CD4-positive, alpha-beta T cell treated with Interleukin-6 at 100 ng/mL for 8 hours (primary cell): ENCODE measurements around the gene MSRB1.
"Not testable (repeated sequence)": the region's sequence is repeated elsewhere in the genome, so short reads cannot be mapped to it uniquely, and the experiment has no call there.

Experiments used
- DNase-seq: peaks from one replicate; pipeline ENCODE4 v3.0.0-alpha.2; 2020; ENCODE audit warnings: mixed read lengths, low spot score

MSRB1 gene

DNA sequence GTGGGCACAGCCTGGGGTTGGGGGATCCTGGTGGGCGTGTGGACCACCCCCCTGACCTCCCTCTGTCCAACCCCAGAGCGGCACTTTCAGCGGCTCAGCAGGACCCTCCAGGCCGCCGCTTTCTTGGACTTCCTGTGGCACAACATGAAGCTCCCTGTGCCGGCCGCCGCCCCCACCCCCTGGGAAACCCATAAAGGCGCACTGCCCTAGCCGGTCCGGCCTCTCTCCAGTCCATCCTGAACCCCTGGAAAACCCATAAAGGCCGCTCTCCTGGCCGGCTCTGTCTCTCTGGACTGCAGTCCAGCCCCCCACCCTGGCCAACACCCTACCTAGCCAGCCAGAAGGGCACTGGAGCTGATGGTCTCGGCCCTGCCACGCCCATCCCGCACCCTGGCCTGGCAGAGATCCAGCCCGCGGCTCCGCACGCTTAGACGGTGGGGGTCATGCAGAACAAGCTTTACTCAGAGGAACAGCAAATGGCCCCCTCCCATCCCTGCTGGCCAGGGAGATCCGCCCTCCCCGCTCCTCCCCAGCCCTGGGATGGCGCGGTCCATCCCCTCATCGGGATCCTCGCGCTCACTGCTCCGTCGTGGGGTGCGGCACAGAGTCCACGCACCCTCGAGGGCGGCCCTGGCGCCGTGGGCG lies 35.6 kb upstream of the MSRB1 start:
- DNase-seq, result no peak

DNA sequence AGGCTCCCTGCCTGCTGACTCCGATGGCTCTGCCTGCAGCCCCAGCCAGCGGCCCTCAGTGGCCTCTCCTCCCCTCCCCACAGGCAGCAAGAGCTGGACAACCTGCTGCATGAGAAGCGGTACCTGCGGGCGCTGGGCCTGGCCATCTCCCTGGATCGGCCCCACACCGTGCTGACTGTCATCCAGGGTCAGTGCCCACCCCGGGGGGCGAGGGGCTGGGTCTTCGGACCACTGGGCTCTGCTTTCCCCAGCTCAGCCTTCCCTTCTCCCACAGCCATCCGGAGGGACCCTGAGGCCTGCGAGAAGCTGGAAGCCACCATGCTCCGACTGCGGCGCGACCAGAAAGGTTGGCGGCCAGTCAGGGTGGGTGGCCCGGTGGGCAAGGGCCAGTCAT lies 34.9 kb upstream of the MSRB1 start:
- no peak for DNase-seq

DNA sequence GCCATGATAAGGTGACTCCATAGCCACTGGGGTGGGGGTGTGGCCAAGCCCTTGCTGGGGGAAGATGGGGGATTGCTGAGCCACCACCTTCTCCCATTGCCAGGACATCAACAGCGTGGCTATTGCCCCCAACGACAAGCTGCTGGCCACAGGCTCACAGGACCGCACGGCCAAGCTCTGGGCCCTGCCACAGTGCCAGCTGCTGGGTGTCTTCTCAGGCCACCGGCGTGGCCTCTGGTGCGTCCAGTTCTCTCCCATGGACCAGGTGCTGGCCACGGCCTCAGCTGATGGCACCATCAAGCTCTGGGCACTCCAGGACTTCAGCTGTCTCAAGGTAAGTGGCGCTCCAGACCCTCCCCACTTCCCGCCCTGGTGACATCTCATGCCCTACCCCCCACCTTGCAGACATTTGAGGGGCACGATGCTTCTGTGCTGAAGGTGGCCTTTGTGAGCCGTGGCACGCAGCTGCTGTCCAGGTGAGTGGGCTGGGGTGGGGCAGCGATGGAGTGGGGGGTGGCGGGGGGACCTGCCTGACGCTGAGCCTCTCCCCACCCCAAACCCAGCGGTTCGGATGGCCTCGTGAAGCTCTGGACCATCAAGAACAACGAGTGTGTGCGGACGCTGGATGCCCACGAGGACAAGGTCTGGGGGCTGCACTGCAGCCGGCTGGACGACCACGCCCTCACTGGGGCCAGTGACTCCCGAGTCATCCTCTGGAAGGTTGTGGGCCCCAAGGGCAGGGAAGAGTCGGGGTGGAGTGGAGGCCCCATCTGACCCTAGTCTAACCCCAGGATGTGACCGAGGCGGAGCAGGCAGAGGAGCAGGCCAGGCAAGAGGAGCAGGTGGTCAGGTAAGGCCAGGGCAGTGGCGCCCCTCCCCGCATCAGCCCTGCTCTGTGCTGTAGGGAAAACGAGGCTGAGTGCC lies 34.2 kb upstream of the MSRB1 start:
- DNase-seq, result no peak

DNA sequence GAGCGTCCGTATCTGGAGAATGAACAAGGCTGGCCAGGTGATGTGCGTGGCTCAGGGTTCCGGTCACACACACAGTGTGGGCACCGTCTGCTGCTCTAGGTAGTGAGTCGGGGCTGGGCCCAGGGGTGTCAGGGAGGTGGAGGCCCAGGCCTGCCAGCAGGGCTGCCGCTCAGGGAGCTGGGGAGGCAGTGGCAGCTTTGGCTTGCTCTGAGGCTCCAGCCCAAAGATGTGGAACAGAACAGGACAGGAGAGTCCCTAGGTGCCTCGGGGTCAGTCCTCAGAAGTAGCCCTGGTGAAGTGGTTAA lies 33.2 kb upstream of the MSRB1 start:
- DNase-seq, result no peak

DNA sequence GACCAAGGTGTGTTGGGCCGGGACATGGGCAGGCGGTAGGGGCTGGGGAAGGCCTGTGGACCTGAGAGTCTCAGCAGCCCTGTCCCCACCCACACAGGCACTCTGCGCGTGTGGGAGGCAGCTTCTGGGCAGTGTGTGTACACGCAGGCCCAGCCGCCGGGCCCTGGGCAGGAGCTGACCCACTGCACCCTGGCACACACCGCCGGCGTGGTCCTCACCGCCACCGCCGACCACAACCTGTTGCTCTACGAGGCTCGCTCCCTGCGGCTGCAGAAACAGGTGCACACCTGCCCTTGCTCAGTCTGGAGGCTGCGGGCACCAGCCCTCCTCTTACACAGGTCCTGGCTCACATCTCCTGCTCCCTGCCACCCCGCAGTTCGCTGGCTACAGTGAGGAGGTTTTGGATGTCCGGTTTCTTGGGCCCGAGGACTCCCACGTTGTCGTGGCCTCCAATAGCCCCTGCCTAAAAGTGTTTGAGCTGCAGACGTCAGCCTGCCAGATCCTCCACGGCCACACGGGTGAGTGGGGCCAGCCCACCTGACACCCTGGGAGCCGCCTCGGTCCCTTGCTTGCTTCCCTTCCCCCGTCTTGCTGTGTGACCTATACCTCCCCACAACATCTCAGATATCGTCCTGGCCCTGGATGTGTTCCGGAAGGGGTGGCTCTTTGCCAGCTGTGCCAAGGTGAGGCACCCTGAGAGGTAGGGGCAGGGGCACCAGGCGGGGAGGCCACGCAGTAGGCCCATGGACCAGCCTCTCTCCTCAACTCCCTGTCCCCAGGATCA lies 32.6 kb upstream of the MSRB1 start:
- no peak for DNase-seq

DNA sequence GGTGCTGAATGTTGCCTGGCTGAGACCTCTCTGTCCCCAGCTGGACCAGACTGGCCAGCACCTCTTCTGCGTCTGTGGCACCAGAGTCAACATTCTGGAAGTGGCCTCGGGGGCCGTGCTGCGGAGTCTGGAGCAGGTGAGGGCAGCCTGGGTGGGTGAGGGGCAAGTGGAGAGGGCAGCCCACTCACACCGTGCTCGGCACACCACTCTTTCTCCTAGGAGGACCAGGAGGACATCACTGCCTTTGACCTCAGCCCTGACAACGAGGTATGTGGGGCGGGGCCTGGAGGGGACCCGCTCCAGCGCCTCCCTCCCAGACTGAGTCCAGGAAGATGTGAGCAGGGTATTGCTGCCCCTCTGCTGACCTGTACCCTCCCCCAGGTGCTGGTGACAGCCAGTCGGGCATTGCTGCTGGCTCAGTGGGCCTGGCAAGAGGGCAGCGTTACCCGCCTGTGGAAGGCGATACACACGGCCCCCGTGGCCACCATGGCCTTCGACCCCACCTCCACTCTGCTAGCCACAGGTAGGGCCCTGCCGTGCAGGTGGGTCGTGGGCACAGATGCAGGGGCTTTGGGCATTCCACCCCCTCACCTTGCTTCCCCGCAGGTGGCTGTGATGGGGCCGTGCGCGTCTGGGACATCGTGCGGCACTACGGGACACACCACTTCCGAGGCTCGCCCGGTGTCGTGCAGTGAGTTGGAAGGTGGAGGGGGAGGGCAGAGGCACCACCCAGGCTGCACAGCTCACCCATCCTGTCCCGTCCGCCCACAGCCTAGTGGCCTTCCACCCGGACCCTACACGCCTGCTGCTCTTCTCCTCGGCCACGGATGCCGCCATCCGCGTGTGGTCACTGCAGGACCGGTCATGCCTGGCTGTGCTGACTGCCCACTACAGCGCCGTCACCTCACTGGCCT lies 31.4 kb upstream of the MSRB1 start:
- no peak for DNase-seq

DNA sequence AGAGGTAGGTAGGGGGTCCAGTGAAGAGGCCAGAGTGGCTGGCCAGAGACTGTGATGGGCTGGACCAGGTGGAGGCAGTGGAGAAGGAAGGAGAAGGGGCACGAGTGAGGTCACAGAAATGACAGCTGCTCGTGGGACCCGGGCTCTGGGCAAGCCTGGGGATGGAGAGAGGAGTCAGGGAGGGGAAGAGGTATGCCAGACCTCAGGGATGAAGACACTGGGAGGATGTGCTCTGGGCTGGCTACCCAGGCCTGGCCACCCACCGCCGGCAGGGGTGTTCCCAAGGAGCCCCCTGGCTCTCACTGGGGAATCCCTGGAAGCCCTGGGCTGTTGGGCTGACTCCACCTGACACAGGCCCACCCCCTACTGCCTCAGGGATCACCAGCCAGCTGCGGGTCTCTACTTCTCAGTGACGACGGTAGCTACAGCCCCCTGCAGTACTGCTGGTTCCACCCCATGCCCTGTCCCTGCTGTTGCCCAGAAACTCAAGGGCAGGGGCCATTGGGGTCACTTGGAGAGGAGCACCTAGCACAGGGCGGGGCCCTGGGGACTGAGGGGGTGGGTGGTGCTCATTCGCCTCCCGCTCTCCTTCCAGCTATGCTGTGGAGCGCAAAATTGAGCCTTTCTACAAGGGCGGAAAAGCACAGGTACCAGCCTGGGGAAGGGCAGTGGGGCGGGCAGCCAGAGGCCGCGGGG lies 30.6 kb upstream of the MSRB1 start:
- DNase-seq, result no peak

DNA sequence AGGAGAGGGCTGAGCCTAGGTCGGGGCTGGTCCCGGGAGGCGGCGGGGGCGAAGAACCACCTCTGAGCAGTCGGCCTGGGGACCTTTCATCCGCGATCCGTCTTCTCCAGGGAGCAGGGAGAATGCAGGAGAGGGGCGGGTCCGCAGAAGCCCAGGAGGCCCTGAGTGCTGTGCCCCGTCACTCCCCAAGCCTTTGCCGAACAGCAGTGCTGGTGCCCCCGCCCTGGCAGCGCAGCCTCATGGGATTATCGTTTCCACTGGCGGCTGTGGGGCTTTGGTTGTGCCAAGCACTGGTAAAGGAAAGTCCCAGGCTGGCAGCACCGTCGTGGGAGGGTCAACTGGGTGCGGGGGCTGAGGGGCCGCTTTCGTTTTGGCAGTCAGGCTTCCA lies 29.5 kb upstream of the MSRB1 start:
- DNase-seq, result no peak

DNA sequence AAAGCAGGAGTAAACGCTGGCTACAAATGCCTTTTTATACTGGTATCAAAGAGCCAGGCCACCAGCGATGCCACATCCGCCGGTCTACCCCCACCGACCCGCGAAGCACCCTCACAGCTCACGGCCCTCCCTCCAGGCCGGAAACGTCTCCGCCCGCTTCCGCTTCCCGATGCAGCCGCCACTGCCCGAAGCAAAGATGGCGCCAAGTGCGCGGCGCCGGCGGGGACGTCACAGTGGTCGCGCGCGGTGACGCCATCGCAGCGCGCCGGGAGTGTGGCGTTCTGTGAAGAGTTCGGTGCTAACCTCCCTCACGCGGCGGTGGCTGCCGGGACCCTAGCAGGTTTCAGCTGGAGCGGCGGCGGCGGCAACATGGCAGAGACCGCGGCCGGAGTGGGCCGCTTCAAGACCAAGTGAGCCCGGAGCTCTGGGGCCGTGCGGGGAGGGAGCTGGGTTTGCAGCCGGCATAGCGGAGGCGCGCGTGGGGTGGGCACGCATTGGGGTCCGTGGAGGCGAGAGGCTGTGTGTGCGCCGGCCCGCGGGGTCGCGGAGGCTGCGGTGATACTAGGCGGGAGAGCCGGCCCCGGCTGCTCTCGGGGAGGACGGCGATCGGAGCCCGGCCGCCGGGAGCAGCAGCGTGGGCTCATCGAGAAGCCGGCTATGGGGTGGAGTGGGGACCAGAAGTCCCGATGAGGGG lies 28.9 kb upstream of the MSRB1 start, which contains the start of gene TBL3:
TBL3 (plus strand) TSS at position 258 of the 694 bp plus-strand sequence; CDS start at position 370, 112 bp downstream.
- peak; percentile 96 for DNase-seq

DNA sequence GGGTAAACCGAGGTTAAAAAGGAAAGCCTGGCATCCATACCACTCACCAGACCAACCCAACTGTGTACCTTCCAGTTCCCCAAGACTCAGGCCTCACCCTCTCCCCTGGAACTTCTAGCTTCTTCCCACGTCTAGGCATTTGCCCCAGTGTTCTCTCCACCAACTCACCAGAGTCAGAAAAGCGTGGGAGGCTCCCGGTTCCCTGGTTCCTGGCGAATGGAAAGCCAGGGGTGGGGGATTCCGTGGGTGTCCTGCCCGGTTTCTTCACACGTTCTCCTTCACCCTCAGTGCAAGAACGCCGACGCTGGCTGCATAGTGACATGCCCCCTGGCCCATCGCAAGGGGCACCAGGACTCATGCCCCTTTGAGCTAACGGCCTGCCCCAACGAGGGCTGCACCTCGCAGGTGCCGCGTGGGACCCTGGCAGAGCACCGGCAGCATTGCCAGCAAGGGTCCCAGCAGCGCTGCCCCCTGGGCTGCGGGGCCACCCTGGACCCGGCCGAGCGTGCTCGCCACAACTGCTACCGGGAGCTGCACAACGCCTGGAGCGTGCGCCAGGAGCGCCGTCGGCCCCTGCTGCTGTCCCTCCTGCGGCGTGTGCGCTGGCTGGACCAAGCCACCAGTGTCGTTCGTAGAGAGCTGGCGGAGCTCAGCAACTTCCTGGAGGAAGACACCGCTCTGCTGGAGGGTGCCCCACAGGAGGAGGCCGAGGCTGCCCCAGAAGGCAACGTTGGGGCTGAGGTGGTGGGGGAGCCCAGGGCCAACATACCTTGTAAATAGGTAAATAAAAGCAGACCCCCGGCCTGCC lies 25.4 kb upstream of the MSRB1 start:
- no peak for DNase-seq

DNA sequence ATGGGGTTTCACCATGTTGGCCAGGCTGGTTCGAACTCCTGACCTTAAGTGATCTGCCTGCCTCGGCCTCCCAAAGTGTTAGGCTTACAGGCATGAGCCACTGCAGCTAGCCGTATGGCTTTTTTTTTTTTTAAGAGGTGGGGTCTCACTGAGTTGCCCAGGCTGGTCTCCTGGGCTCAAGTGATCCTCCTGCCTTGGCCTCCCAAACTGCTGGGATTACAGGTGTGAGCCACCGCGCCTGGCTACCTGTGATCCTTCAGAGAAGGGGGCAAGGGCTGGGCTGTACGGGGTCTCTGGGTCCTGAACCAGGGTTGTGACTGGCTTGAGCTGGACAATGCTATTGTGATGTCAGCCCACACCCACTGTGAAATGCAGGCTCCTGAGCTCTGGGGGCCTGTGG lies 23.5 kb upstream of the MSRB1 start, which contains the start of gene RNF151:
RNF151 (plus strand) TSS at position 397 of the 400 bp plus-strand sequence. CDS start 26 bp downstream, outside the sequence.
- no peak for DNase-seq

DNA sequence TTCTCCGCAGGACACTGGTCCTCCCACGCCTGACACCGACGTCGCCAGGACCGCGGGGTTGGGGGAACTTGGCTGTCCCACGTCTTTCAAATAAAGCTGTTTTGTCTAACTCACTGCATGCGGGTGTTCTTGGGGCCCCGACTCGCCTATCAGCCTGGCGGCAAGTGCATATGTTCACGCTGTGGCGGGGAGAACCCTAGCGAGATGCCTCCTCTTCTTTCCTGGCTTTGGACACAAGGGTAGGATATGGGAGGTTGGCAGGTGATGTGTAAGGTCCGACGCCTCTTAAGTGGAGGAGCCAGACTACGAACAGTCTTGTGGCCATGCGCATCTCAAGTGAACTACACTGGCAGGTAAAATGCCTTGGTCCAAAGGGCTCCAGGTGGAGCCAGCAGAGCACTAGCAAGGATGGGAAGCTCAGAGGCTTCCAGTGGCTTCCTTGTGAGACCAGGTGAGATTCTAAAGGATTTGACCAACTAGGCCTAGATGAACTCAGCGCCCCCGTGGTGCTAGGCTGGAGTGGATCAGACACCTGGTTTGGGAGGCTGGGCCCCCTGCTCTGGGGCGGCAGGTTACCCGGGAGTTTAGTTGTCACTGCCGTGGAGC lies 22.5 kb upstream of the MSRB1 start:
- no peak for DNase-seq

DNA sequence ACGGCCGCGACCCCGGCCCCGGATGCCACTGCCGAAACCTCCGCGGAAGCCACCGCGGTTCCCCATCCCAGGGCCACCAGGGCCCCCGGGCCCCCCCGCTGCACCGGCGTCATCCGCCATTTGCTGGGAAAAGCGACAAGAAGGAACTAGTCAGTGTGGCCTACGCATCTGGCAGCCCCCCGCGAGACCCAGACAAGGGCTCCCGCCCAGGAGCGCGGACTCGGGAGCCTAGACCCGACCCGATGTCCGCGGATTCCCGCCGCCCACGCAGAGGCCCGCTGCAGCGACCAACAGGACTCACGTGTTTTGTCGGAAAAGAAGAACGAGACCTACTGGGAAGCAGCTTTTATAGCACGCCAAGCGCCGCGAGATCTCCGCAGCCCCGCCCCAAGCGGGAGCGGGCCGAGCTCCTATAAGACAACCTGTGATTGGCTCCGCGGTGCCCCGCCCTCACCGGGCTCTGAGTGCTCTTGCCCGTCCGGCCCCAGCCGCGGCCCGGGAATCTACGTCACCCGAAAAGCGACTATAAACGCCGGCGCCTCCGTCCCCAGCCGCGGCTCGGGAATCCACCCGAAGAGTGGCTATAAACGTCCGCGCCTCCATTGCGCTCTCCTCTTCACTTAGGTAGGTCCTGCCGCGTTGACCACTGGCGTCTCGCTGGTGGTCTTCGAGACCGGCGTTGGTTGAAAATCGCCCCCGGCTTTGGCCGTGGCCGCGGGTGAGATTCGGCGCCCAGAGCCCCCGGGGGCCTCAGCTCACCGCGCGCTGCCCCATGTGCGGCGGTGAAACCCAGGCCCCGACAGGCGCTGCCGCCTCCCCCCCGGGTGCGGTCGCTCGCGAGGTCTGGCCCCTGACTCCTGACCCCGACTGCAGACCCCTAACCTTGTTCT lies 21.8 kb upstream of the MSRB1 start, which contains the start of gene RPS2:
RPS2 (minus strand) TSS at position 321 of the 890 bp plus-strand sequence; CDS start at position 120, 201 bp downstream.
- peak; percentile 97 for DNase-seq

DNA sequence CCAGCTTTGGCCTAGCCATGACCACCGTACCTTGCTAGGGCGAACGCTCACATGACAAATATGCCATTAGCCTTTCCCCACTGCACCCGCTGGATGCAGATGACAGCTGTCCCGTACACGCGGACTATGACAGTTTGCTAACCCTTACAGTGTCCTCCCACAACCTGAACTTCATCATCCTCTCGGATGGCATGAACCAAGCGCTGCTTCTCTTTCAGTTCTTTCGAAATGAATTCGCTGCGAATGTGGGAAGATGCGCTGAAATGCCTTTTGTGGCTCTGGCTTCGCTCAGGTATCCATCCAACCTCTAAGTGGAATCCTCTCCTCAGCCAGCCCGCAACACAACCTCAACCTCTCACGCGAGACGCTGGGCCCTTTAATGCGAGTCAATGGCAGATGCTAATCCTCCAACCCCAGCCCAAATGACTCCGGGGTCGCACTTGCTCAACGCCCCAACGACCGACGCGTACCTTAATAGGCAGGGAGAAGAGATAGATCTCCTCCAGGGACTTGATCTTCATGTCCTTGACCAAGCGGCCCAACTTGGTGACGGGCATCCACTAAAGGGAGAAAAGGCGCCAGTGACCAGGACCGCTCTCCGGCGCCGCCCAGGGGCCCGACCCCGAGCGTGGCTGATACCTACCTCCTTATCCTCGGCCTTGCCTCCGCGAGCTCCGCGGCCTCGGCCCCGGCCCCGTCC lies 21.0 kb upstream of the MSRB1 start:
- DNase-seq, result no peak

DNA sequence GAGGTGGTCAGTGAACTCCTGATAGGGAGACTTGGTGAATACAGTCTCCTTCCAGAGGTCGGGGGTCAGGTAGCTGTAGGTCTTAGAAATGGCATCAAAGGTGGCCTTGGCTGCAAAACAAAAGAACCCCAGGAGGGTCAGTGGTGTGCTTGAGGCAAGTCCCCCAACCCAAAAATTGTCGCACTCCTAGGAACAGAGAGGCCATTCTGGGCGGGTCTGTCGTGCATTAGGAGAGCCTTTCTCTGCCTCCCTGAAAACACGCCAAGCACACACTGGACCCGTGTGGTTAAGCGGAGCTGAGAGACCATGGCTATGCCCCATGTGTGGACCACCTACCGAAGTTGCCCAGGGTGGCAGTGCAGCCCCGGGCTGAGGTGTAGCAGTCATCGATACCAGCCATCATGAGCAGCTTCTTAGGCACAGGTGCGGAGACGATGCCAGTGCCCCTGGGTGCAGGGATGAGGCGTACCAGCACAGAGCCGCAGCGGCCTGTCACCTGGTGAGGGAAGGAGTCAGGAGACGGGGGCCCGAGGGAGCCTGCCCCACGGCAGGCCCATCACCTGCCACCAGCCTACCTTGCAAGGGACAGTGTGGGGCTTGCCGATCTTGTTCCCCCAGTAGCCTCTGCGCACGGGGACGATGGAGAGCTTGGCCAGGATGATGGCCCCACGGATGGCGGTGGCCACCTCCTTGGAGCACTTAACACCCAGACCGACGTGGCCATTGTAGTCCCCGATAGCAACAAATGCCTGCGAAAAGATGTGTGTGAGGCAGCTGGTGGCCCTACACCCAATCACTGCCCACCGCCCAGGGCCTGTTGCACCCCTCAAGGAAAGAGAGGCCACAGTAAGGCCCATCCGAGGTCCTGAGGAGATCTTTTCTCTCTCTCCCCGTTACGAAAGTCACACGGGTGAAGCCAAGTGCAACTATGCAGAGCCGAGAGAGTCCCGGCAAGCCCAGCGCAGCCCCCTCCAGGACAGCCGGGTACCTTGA lies 19.5 kb upstream of the MSRB1 start:
- not testable (repeated sequence) for DNase-seq

DNA sequence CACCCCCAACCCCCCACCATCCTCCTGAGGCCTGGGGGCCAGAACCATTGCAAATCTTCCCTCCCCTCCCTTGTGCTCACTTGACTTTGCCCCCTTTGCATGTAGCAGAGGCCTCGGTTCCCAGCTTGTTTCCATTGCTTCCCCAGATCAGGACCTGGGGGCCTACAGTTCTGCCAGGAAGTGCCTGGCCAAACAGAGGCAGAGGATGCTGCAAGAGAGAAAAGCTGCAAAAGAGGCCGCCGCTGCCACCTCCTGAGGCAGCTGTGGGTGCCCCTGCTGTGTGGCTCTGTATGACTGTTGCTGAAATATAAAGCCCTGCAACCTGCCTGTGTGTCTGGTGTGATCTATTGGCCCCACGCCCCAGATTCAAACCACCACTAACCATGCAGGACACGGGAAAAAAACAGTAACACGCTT lies 18.7 kb upstream of the MSRB1 start:
- DNase-seq, result no peak
